ENCODE results near the gene RNF182. TPM values are rescaled to one million over a fixed set of nuclear protein-coding genes. Genes with fewer than 3 reads are reported as not detected.

RNF182 gene
- total and polyA plus RNA-seq, 10 of the 15 experiments (the other 5 are each of a cell fraction or from before 2014, with no cell fraction given), result not detected

DNA sequence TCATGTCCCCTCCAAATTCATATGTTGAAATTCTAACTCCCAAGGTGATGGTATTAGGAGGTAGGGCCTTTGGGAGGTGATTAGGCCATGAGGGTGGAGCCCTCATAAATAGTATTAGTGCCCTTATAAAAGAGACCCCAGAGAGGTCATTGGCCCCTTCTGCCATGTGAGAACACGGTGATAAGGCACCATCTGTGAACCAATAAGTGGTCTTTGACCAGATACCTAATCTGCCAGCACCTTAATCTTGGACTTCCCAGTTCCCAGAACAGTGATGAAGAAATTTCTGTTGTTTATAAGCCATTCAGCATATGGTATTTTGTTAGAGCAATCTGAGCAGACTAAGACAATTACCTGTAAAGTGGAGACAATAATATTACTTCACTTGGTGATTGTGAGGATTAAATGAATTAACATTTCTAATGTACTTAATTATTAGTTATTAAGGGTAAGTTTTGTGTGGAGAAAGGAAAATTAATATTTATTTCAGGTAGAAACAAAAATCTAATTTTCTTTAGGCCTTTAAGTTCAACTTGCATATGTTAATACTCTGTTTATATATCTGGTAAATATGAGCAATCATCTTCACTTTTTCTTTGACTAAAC is 7.1 kb downstream of the RNF182 start:
- whole genome bisulfite sequencing (ENCODE audit: insufficient coverage, insufficient replicate concordance, low lambda C conversion rate, missing lambda C conversion rate), result 6% methylated on average over 1 of the region's 1 CpG
- H2AFZ ChIP-seq (ENCODE audit: control insufficient read depth, low read depth, low read length), result no peak overlapping the region
- ChIA-PET SMC1A (ENCODE audit: uncharacterized antibody, unreplicated experiment) (no interaction called here), RAD21 (ENCODE audit: unreplicated experiment) (no interaction called here), CTCF (no interaction called here), POLR2A (no interaction called here)
- no peak overlapping the region for H3K4me3 ChIP-seq
- H3K9me3 ChIP-seq (replicated peaks; ENCODE audit: control insufficient read depth, insufficient read depth, low read length), result no peaks in the 10 kb centered on the region
- no TSS peak for BruUV-seq (replicated peaks)
- ATAC-seq (no peak), FAIRE-seq (no peak), DNase-seq (ENCODE audit: low read depth, low spot score) (no peak)
- no peak for TF ChIP-seq PML (IDR thresholded peaks at IDR 0.05; ENCODE audit: low read length)
- no peak for TF ChIP-seq NBN (IDR thresholded peaks at IDR 0.05)
- TF ChIP-seq NRF1 (conservative IDR thresholded peaks at IDR 0.05; ENCODE audit: low read depth, low read length), result no peak
- no peak for TF ChIP-seq MYC (IDR thresholded peaks at IDR 0.05; ENCODE audit: insufficient read depth, insufficient read length, insufficient replicate concordance, low read length, severe bottlenecking)
- TF ChIP-seq TCF12 (IDR thresholded peaks at IDR 0.05; ENCODE audit: low read depth, low read length), result no peak
- no peak for TF ChIP-seq TARDBP (IDR thresholded peaks at IDR 0.05; ENCODE audit: borderline replicate concordance)
- TF ChIP-seq, protein P1, sequence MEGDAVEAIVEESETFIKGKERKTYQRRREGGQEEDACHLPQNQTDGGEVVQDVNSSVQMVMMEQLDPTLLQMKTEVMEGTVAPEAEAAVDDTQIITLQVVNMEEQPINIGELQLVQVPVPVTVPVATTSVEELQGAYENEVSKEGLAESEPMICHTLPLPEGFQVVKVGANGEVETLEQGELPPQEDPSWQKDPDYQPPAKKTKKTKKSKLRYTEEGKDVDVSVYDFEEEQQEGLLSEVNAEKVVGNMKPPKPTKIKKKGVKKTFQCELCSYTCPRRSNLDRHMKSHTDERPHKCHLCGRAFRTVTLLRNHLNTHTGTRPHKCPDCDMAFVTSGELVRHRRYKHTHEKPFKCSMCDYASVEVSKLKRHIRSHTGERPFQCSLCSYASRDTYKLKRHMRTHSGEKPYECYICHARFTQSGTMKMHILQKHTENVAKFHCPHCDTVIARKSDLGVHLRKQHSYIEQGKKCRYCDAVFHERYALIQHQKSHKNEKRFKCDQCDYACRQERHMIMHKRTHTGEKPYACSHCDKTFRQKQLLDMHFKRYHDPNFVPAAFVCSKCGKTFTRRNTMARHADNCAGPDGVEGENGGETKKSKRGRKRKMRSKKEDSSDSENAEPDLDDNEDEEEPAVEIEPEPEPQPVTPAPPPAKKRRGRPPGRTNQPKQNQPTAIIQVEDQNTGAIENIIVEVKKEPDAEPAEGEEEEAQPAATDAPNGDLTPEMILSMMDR (IDR thresholded peaks at IDR 0.05 in 2 of 3, conservative IDR thresholded peaks at IDR 0.05 in 1 of 3; ENCODE audit: control insufficient read depth in 2 of 3, extremely low read depth in 1 of 3, insufficient read depth in 1 of 3, low read depth in 3 of 3, low read length in 3 of 3), result no peak
- TF ChIP-seq NR2C2 (IDR thresholded peaks at IDR 0.05; ENCODE audit: borderline replicate concordance, control insufficient read depth, insufficient read length, low read depth), result no peak
- TF ChIP-seq MYB (IDR thresholded peaks at IDR 0.05; ENCODE audit: borderline replicate concordance, low read depth, low read length), result no peak
- in situ Hi-C loops (cut with MboI), result no loop called here
- no peak overlapping the region for H3K9ac ChIP-seq (ENCODE audit: control insufficient read depth, insufficient read depth, low read length)
- H3K4me1 ChIP-seq (ENCODE audit: control insufficient read depth, insufficient read depth, low read length), result no peaks in the 10 kb centered on the region
- no peak overlapping the region for H3K4me2 ChIP-seq (ENCODE audit: control insufficient read depth, insufficient read depth)
- H3K36me3 ChIP-seq (ENCODE audit: control insufficient read depth in 2 of 2, insufficient read depth in 2 of 2, low read length in 1 of 2), result no peaks in the 10 kb centered on the region
- no peaks in the 10 kb centered on the region for H4K20me1 ChIP-seq (ENCODE audit: control insufficient read depth, insufficient read depth)
- H3K27ac ChIP-seq (ENCODE audit: control insufficient read depth, insufficient read depth), result no peak overlapping the region
- H3K79me2 ChIP-seq (ENCODE audit: control insufficient read depth, insufficient read depth, low read length), result no peaks in the 10 kb centered on the region
- H3K27me3 ChIP-seq (replicated peaks in 1 of 2; ENCODE audit: control insufficient read depth in 2 of 2, insufficient read depth in 2 of 2, low read length in 1 of 2), result no peaks in the 10 kb centered on the region
- intact Hi-C loops (cut with micrococcal nuclease; ENCODE audit: unreplicated experiment), result no loop called here
